NCI-H524 treated with DMSO at 0.1 percent for 48 hours (cell line): ENCODE results near the gene ASAH2B.

Experiments
- DNase-seq: peaks from one replicate; lab custom pipeline; 2025; lab: John Stamatoyannopoulos, UW

ASAH2B gene

GRCh38 chr10:50798297-50798696 is 58.6 kb downstream of the ASAH2B start:
- DNase-seq: no peak

- DNase-seq: no peak
Measured at GRCh38 chr10:50799595-50799994, 59.9 kb downstream of the ASAH2B start.

DNA sequence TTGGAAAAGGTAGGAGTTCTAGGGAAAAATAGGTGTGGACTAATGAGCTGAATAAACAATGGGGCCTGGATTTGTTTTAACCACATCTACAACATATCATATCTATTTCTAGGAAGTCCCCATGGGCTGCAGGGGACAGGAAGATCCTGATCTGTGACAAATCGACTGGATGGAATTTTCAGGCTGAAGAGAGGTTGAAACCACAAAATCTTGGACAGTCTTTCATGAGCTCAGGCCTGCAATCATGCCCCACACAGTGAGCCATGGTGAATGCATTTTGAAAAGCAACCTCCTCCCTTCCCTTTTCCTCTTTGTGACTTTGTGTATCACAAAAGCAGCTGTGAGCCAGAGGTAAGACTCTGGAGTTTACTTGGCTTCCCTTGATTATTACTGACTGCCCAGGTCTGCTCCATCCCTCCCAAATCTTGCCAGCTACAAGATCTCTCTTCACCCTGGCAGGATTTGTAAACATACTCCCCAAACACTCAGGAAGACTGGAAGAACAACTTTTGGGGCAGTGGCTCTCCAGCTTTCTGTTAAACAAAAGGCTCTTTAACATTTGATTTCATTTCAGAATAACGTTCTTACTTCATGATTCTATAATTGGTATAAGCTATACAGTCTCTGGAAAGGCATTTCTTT is 66.4 kb downstream of the ASAH2B start:
- no peak for DNase-seq

DNA sequence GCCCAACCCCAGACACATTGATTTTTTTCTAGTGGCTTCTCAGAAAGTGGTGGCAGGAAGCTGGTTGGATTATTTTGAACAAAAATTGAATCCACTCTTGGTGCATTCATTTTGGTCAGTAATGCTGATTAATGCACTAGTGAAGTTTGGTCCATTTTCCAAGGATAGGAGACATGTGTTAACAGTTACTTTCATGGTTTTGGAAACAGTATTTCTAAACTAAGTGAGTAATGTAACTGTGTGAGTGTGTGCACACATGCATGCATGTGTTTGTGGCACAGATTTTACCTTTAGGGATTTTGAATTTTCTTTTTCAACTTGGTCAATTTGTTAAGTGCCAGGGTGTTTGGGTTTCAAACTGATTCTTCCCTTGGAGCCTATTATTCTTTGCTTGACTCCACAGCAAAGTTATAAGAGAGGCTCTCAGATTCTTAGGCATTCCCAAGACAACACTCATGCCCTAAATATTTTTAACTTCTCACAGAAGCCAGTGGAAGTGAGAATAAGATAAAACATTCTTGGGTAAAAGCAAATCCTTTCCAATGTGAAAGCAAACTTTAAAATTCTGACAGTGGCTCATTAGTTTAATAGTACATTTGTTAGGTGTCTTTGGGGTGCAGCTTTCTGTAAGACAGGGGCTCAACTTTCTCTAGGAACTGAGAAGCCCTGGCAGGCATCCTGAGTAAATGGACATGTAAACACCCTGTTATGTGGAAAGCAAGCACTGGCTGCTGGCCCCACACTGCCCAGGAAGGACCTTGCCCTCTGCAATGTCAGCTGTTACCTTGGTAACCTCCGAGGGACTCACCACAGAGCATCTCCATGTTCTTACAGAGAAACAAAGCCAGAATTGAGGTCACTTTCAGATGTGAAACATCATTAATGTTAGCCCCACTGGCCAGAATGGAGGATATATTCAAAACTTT is 68.4 kb downstream of the ASAH2B start:
- no peak for DNase-seq
